ENCODE data around the gene CEP131.

Gene CEP131

DNA sequence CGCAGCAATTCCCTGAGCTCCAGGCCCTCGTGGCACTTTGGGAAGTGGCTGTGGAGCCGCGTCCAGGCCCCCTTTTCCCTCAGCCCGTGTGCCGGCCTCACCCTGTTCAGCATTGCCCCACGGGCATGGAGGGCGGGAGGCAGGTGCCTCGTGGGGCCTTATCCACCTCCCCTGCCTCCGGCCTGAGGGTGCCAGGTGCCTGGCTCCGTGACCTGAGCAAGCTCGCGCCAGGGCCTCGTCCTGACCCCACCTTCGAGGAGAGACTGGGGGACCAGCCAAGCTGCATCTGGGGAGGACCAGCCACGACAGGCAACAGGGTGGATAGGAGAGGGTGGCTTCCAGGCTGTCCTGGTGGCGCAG is 29.7 kb downstream of the CEP131 start:
- H3K27ac ChIP-seq, result no peak overlapping the region
- H3K4me2 ChIP-seq (ENCODE audit: low read length), result no peak overlapping the region
- no peaks in the 10 kb centered on the region for H3K27me3 ChIP-seq (ENCODE audit: control insufficient read depth, insufficient read depth, low read length)
- H3K4me3 ChIP-seq (ENCODE audit: low read depth, low read length), result no peak overlapping the region
- H3K4me1 ChIP-seq, result no peaks in the 10 kb centered on the region
- H3K9ac ChIP-seq, result no peak overlapping the region
- H3K36me3 ChIP-seq (ENCODE audit: control insufficient read depth, insufficient read depth, low read length), result no peaks in the 10 kb centered on the region
- H3K79me2 ChIP-seq, result no peaks in the 10 kb centered on the region
- TF ChIP-seq, protein P1, sequence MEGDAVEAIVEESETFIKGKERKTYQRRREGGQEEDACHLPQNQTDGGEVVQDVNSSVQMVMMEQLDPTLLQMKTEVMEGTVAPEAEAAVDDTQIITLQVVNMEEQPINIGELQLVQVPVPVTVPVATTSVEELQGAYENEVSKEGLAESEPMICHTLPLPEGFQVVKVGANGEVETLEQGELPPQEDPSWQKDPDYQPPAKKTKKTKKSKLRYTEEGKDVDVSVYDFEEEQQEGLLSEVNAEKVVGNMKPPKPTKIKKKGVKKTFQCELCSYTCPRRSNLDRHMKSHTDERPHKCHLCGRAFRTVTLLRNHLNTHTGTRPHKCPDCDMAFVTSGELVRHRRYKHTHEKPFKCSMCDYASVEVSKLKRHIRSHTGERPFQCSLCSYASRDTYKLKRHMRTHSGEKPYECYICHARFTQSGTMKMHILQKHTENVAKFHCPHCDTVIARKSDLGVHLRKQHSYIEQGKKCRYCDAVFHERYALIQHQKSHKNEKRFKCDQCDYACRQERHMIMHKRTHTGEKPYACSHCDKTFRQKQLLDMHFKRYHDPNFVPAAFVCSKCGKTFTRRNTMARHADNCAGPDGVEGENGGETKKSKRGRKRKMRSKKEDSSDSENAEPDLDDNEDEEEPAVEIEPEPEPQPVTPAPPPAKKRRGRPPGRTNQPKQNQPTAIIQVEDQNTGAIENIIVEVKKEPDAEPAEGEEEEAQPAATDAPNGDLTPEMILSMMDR (IDR thresholded peaks at IDR 0.05), result no peak
- no peak overlapping the region for H2AFZ ChIP-seq
- H3K9me3 ChIP-seq (ENCODE audit: control insufficient read depth, low read length), result no peaks in the 10 kb centered on the region

GRCh38 chr17:81192386-81193050 is 30.2 kb downstream of the CEP131 start:
- H3K9me3 ChIP-seq (ENCODE audit: control insufficient read depth, low read length), result no peaks in the 10 kb centered on the region
- H3K9ac ChIP-seq, result no peak overlapping the region
- no peak overlapping the region for H2AFZ ChIP-seq
- no peaks in the 10 kb centered on the region for H3K79me2 ChIP-seq
- TF ChIP-seq, protein P1 (IDR thresholded peaks at IDR 0.05), result no peak
- no peaks in the 10 kb centered on the region for H3K4me1 ChIP-seq
- no peak overlapping the region for H3K27ac ChIP-seq
- no peaks in the 10 kb centered on the region for H3K36me3 ChIP-seq (ENCODE audit: control insufficient read depth, insufficient read depth, low read length)
- no peak overlapping the region for H3K4me2 ChIP-seq (ENCODE audit: low read length)
- no peak overlapping the region for H3K4me3 ChIP-seq (ENCODE audit: low read depth, low read length)
- no peaks in the 10 kb centered on the region for H3K27me3 ChIP-seq (ENCODE audit: control insufficient read depth, insufficient read depth, low read length)

- Histone ChIP-seq H3K36me3 (ENCODE audit: control insufficient read depth, insufficient read depth, low read length) (no peaks in the 10 kb centered on the region), H3K27me3 (ENCODE audit: control insufficient read depth, insufficient read depth, low read length) (no peaks in the 10 kb centered on the region), H3K4me3 (ENCODE audit: low read depth, low read length) (no peak overlapping the region), H3K79me2 (no peaks in the 10 kb centered on the region), H3K9me3 (ENCODE audit: control insufficient read depth, low read length) (no peaks in the 10 kb centered on the region), H3K4me1 (no peaks in the 10 kb centered on the region), H3K9ac (no peak overlapping the region), H3K27ac (no peak overlapping the region), H3K4me2 (ENCODE audit: low read length) (no peak overlapping the region), H2AFZ (no peak overlapping the region)
- TF ChIP-seq, protein P1 (IDR thresholded peaks at IDR 0.05), result no peak
Measured at GRCh38 chr17:81191646-81192045, 31.1 kb downstream of the CEP131 start.

DNA sequence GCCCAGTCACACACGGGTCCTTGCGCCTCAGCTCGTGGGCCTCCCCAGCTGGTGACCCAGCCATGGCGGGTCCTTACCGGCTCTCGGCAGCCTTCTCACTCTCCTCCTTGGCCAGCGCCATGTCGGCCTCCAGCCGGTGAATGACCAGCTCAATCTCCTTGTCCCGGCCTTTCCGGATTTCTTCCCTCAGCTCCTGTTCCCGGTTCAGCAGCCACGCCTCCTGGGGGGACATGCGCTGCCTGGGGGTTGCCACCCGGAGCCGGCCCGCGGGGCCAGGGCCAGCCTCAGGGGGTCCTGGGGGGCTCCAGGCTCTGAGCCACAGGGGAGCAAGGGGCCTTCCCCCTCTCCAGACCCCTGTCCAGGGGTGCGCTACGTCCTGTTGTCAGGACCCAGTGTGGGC is 31.6 kb downstream of the CEP131 start:
- Histone ChIP-seq H3K27me3 (ENCODE audit: control insufficient read depth, insufficient read depth, low read length) (no peaks in the 10 kb centered on the region), H3K27ac (no peak overlapping the region), H3K4me3 (ENCODE audit: low read depth, low read length) (no peak overlapping the region), H3K36me3 (ENCODE audit: control insufficient read depth, insufficient read depth, low read length) (no peaks in the 10 kb centered on the region), H3K9ac (no peak overlapping the region), H3K79me2 (no peaks in the 10 kb centered on the region), H3K9me3 (ENCODE audit: control insufficient read depth, low read length) (no peaks in the 10 kb centered on the region), H2AFZ (no peak overlapping the region), H3K4me1 (no peaks in the 10 kb centered on the region), H3K4me2 (ENCODE audit: low read length) (no peak overlapping the region)
- TF ChIP-seq, protein P1 (IDR thresholded peaks at IDR 0.05), result no peak

- Histone ChIP-seq H3K36me3 (ENCODE audit: control insufficient read depth, insufficient read depth, low read length) (no peaks in the 10 kb centered on the region), H2AFZ (no peak overlapping the region), H3K27me3 (ENCODE audit: control insufficient read depth, insufficient read depth, low read length) (no peaks in the 10 kb centered on the region), H3K4me1 (no peaks in the 10 kb centered on the region), H3K9ac (no peak overlapping the region), H3K79me2 (no peaks in the 10 kb centered on the region), H3K4me3 (ENCODE audit: low read depth, low read length) (no peak overlapping the region), H3K9me3 (ENCODE audit: control insufficient read depth, low read length) (no peaks in the 10 kb centered on the region), H3K27ac (no peak overlapping the region), H3K4me2 (ENCODE audit: low read length) (no peak overlapping the region)
- TF ChIP-seq, protein P1 (IDR thresholded peaks at IDR 0.05), result no peak
Measured at GRCh38 chr17:81190591-81190990, 32.2 kb downstream of the CEP131 start.

Data from parathyroid adenoma (tissue), 2 donors.